Activated T-cell treated with anti-CD3 and anti-CD28 coated beads for 1 hour (primary cell): Measurements from ENCODE around the gene TAF11L14.
"Not testable (repeated sequence)": the region's sequence is repeated elsewhere in the genome, so short reads cannot be mapped to it uniquely, and the experiment has no call there.

Source experiments
- DNase-seq: peaks from one replicate; pipeline ENCODE4 v3.0.0-alpha.2; 2020; ENCODE audit warnings: low read depth

Gene TAF11L14

DNA sequence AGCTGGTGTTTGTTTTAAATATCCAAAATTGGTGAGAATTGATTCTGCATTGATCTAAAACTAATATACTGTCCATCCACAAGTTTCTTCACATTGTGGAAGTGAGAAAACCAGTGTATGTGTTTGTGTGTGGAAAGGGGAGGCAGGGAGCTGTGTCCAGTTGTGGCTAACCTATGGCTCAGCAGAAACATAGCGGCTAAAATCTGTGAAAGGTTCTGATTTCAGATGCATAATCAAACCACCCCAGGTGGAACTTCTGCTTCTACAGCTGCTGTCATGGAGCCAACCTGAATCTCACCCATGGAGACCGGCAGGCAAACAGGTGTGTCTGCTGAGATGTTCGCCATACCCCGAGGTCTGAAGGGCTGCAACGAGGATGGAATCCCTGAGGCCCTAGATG lies at the start of gene TAF11L14:
Gene TAF11L14 (plus strand): TSS at position 301 of the 400 bp plus-strand sequence.
- DNase-seq: no peak

DNA sequence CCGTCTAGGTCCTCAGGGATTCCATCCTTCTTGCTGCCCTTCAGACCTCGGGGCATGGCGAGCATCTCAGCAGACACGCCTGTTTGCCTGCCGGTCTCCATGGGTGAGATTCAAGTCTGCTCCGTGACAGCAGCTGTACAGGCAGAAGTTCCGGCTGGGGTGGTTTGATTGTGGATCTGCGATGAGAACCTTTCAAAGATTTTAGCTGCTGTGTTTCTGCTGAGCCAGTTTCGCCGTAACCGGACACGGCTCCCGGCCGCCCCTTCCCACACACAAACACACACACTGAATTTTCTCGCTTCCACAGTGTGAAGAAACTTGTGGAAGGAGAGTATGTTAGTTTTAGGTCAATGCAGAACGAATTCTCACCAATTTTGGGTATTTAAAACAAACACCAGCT lies 48.6 kb upstream of the TAF11L14 start, which contains the start of gene TAF11L7:
Gene TAF11L7 (minus strand): TSS at position 101 of the 400 bp plus-strand sequence.
- not testable (repeated sequence) for DNase-seq

DNA sequence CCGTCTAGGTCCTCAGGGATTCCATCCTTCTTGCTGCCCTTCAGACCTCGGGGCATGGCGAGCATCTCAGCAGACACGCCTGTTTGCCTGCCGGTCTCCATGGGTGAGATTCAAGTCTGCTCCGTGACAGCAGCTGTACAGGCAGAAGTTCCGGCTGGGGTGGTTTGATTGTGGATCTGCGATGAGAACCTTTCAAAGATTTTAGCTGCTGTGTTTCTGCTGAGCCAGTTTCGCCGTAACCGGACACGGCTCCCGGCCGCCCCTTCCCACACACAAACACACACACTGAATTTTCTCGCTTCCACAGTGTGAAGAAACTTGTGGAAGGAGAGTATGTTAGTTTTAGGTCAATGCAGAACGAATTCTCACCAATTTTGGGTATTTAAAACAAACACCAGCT lies 43.4 kb upstream of the TAF11L14 start, which contains the start of gene TAF11L8:
Gene TAF11L8 (minus strand): TSS at position 101 of the 400 bp plus-strand sequence.
- DNase-seq: not testable (repeated sequence)

DNA sequence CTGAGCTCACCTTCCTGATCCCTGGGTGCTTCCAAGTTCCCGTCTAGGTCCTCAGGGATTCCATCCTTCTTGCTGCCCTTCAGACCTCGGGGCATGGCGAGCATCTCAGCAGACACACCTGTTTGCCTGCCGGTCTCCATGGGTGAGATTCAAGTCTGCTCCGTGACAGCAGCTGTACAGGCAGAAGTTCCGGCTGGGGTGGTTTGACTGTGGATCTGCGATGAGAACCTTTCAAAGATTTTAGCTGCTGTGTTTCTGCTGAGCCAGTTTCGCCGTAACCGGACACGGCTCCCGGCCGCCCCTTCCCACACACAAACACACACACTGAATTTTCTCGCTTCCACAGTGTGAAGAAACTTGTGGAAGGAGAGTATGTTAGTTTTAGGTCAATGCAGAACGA lies 40.0 kb upstream of the TAF11L14 start, which contains the start of gene TAF11L9:
Gene TAF11L9 (minus strand): TSS at position 140 of the 400 bp plus-strand sequence.
- not testable (repeated sequence) for DNase-seq

DNA sequence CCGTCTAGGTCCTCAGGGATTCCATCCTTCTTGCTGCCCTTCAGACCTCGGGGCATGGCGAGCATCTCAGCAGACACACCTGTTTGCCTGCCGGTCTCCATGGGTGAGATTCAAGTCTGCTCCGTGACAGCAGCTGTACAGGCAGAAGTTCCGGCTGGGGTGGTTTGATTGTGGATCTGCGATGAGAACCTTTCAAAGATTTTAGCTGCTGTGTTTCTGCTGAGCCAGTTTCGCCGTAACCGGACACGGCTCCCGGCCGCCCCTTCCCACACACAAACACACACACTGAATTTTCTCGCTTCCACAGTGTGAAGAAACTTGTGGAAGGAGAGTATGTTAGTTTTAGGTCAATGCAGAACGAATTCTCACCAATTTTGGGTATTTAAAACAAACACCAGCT lies 36.5 kb upstream of the TAF11L14 start, which contains the start of gene TAF11L10:
Gene TAF11L10 (minus strand): TSS at position 101 of the 400 bp plus-strand sequence.
- DNase-seq: not testable (repeated sequence)

DNA sequence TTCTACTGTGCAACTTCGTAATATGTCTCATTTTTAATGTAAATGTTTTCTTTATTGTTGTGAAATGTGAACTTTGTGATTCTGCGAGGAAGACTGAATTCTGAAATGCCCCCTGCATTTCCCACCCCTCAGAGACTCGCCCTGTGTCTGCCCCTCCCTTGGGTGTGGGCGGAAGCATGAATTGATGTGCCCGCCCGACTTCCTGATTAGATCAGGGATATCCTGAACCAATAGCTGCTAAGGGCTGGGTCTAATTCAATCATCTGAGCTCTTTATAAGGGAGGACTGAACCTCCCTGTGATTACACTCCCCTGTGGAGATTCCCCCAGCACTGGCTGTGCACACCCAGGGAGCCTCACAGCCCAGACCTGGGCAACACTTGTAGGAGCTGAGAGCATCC lies 30.4 kb upstream of the TAF11L14 start, which contains the start of gene TAF11L11:
Gene TAF11L11 (plus strand): TSS at position 304 of the 400 bp plus-strand sequence.
- DNase-seq: not testable (repeated sequence)

DNA sequence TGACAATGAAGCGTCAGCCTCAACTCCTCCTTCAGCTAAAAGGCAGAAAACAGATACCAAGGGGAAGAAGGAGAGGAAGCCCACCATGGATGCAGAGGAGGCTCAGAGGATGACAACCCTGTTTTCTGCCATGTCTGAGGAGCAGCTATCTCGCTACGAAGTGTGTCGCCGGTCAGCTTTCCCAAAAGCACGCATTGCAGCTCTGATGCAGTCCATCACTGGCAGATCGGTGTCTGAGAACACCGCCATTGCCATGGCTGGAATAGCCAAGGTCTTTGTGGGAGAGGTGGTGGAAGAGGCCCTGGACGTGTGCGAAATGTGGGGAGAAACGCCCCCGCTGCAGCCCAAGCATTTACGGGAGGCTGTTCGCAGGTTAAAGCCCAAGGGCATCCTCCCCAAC lies 29.3 kb upstream of the TAF11L14 start:
- DNase-seq: no peak

DNA sequence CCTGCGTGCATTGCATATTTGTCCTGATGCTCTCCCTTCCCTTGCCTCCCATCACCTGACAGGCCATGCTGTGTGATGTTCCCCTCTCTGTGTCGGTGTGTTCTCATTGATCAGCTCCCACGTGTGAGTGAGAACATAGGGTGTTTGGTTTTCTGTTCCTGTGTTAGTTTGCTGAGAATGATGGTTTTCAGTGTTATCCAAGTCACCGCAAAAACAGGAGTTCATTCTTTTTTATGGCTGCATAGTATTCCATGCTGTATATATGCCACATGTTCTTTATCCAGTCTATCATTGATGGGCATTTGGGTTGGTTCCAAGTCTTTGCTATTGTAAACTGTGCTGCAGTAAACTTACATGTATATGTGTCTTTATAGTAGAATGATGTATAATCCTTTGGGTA lies 26.8 kb upstream of the TAF11L14 start:
- not testable (repeated sequence) for DNase-seq

DNA sequence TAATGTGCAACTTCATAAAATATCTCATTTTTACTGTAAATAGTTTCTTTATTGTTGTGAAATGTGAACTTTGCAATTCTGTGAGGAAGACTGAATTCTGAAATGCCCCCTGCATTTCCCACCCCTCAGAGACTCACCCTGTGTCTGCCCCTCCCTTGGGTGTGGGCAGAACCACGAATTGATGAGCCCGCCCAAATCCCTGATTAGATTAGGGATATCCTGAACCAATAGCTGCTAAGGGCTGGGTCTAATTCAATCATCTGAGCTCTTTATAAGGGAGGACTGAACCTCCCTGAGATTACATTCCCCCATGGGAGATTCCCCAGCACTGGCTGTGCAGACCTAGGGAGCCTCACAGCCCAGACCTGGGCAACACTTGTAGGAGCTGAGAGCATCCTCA lies 24.2 kb upstream of the TAF11L14 start, which contains the start of gene TAF11L12:
Gene TAF11L12 (plus strand): TSS at position 301 of the 400 bp plus-strand sequence.
- not testable (repeated sequence) for DNase-seq

DNA sequence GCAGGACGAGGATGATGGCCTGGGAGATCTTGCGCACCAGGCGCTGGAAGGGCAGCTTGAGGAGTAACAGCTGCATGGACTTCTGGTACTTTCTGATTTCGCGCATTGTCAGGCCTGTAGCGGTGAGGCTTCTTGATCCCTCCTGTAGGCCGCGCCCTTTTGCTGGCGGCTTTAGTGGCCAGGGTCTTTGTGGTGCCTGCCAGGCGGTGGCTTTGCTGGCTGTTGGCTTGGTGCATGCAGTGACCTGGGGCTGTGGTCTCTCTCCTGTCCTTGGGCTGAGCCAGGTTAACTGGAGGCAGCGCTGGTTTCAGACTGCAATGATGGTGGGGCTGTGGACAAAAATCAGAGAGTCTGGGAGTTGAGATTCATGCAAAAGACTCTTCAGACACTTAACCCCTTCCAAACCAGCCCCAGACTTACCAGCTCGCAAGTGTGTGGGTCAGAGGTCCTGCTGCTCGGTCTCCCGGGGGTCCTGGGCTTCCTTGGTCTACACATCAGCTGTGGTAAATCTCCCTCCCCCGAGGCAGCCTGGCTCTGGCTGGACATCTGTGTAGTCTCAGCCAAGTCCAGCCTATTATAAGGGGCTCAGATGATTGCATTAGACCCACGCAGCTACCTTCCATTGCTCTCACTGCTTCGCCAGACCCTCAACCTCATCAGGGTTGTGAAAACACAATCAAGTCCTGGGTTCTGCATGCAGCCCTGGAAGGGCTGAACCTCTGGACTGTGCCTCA lies 19.2 kb upstream of the TAF11L14 start:
- no peak for DNase-seq

DNA sequence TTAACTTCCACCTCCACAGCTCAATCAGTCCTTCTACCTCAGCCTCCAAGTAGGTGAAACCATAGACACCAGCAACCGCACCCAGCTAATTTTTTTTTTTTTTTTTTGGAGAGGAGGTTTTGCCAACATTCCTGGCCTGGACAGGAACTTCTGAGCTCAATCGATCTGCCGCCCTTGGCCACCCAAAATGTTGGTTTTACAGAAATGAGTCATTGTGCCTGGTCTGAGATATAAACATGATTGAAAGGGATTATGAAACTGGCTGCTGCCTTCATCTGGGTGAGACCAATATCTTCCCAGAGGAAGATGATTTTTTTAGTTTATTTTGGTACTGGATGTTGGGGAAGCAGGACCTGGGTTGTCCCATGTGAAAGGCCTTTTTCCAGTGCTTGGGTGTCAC lies 14.9 kb upstream of the TAF11L14 start:
- DNase-seq: no peak

DNA sequence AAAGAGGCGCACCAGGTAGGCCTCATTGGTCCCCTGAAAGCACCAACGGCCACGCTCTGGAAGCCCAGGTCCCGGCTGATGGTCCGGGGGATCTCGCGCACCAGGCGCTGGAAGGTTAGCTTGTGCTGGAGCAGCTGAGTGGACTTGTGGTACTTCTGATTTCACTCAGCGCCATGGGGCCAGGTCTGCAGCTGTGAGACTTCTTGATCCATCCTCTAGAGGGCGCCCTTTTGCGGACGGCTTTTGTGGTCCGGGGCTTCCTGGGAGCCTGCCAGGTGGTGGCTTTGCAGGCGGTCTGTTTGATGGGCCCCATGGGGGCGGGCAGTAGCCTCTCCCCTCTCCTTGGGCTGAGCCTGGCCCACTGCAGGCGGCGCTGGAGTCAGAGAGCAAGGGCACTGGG lies 13.6 kb upstream of the TAF11L14 start:
- no peak for DNase-seq

DNA sequence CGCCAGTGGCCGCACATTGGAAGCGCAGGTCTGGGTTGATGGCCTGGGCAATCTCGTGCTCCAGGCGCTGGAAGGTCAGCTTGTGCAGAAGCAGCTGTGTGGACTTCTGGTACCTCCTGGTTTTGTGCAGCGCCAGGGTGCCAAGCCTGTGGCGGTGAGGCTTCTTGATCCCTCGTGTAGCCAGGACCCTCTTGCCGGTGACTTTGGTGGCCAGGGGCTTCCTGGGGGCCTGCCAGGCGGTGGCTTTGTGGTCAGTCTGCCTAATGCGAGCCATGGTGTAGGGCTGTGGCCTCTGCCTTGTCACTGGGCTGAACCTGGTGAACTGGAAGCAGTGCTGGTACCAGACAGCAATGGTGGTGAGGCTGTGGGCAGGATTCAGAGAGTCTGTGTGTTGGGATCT lies 8.6 kb upstream of the TAF11L14 start:
- DNase-seq: no peak

DNA sequence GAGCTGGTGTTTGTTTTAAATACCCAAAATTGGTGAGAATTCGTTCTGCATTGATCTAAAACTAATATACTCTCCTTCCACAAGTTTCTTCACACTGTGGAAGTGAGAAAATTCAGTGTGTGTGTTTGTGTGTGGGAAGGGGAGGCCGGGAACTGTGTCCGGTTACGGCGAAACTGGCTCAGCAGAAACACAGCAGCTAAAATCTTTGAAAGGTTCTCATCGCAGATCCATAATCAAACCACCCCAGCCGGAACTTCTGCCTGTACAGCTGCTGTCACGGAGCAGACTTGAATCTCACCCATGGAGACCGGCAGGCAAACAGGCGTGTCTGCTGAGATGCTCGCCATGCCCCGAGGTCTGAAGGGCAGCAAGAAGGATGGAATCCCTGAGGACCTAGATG lies 2.5 kb upstream of the TAF11L14 start, which contains the start of gene TAF11L13:
Gene TAF11L13 (plus strand): TSS at position 301 of the 400 bp plus-strand sequence.
- not testable (repeated sequence) for DNase-seq

DNA sequence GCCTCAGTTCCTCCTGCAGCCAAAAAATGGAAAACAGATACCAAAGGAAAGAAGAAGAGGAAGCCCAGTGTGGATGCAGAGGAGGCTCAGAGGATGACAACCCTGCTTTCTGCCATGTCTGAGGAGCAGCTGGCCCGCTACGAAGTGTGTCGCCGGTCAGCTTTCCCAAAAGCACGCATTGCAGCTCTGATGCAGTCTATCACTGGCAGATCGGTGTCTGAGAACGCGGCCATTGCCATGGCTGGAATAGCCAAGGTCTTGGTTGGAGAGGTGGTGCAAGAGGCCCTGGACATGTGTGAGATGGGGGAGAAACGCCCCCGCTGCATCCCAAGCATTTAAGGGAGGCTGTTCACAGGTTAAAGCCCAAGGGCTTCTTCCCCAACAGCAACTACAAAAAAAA lies 15.0 kb downstream of the TAF11L14 start:
- not testable (repeated sequence) for DNase-seq

DNA sequence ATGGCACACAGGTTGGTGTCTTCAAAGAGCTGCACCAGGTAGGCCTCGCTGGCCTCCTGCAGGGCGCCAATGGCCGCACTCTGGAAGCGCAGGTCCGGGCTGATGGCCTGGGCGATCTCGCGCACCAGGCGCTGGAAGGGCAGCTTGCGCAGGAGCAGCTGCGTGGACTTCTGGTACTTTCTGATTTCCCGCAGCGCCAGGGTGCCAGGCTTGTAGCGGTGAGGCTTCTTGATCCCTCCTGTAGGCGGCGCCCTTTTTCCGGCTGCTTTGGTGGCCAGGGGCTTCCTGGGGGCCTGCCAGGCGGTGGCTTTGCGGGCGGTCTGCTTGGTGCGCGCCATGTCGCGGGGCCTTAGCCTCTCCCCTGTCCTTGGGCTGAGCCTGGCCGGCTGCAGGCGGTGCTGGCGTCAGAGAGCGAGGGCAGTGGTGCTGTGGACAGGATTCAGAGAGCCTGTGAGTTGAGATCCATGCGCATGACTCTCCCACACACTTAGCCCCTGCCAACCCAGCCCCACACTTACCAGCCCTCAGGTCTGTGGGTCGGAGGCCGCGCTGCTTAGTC lies 21.0 kb downstream of the TAF11L14 start:
- not testable (repeated sequence) for DNase-seq

DNA sequence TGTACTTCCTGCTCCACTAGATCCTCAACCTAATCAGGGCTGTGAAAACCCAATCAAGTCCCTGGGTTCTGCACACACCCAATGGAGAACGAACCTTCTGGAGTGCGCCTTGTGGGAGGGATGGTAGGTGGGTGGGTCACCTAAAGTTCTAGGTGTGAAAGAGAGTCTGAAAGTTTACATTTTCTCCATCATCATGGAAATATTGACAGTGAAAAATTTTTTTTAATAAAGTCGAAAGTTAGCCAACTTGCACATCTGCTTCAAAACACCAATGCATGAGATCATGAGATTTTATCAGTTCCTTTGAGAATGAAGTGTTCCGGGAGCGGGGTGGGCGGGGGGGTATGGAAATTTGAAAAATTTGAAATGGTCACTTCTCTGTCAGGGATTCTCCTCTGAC lies 21.7 kb downstream of the TAF11L14 start:
- DNase-seq: no peak

DNA sequence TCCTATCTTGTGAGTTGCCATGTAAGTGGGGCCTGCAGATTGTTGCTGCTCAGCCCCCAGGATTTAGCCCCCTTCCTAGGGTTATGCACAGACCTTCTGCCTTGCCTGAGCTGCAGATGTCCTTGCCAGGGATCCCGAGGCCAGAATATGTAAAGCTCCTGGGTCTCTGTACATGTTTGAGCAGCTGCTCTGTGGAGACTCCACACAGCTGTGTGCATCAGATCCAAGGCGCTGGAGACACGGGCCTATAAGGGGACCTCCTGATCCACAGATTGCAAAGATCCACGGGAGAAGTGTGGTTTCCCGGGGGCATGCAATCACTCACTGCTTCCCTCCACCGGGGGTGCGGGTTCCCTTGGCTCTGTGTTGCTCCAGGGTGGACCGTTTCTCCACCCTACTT lies 28.9 kb downstream of the TAF11L14 start:
- no peak for DNase-seq

DNA sequence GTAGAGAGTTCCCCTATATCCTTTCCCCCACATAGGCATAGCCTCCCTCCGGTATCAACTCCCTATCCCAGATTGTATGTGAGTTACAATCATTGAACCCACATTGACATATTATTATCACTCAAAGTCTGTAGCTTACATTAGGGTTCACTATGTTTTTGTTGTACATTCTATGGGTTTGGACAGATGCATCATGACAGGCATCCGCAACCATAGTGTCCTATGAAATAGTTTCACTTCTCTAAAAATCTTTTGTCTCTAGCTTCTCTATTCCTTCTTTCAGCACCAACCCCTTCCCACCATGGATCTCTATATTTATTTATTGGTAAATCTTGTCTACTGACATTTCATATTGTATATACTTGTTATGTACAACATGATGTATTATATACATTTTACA lies 31.6 kb downstream of the TAF11L14 start:
- no peak for DNase-seq

DNA sequence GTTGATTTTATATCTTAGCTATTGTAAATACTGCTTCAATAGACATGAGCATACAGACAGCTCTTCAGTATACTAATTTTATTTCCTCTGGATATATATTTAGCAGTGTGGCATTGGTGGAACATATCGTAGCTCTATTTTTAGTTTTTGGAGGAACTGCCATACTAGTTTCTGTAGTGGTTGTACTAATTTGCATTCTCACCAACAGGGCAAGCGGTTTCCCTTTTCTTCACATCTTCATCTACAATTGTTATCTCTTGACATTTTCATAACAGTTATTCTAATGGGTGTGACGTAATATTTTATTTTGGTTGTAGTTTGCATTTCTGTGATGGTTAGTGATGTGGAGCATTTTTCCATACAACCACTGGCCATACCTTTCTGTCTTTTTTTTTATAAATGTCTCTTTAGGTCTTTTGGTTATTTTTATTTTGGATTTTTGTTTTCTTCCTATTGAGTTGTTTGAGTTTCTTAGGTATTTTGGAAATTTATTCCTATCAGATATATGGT lies 32.5 kb downstream of the TAF11L14 start:
- DNase-seq: no peak

DNA sequence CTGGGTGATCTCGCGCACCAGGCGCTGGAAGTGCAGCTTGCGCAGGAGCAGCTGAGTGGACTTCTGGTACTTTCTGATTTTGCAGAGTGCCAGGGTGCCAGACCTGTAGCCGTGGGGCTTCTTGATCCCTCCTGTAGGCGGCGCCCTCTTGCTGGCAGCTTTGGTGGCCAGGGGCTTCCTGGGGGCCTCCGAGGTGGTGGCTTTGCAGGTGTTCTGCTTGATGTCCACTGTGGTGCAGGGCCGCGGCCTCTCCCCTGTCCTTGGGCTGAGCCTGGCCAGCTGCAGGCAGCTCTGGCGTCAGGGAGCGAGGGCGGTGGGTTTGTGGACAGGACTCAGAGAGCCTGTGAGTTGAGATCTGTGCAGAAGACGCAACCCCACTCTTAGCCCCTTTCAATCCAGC lies 36.1 kb downstream of the TAF11L14 start:
- DNase-seq: no peak

DNA sequence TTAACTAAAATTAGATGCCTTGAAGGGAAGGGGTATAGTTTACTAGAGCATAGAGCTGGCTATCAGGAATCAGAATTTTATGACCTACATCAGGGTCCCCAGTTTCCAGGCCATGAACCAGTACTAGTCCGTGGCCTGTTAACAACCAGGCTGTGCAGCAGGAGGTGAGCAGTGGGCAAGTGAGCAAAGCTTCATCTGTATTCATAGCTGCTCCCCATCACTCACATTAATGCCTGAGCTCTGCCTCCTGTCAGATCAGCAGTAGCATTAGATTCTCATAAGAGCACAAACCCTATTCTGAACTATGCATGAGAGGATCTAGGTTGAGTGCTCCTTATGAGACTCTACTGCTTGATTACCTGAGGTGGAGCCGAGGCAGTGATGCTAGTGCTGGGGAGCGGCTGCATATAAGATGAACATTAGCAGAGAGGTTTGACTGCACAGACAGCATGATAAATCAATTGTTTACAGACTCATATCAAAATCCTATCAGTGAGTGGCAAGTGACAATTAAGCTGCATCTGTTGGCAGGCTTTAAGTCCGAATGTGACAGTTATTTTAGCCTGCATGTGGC lies 44.6 kb downstream of the TAF11L14 start:
- no peak for DNase-seq
